Measurements from ENCODE around the gene MED12L. TPM values are rescaled to one million over a fixed set of nuclear protein-coding genes. Genes with fewer than 3 reads are reported as not detected.

MED12L gene
- total and polyA plus RNA-seq, 7 donors, result 0.01 to 2.6 (median 0.17) TPM

- intact Hi-C loops (cut with DNase I), result no loop called here
- DNase-seq (no peak), ATAC-seq (no peak)
- no peak for TF ChIP-seq CTCF (IDR thresholded peaks at IDR 0.05)
- Histone ChIP-seq H3K4me1 (no peaks in the 10 kb centered on the region), H3K4me3 (no peak overlapping the region), H3K27me3 (ENCODE audit: insufficient read depth in 3 of 3, low read length in 2 of 3) (peaks cover 0 to 7% (median 0%) of the 10 kb centered on the region in 3 donors), H3K9me3 (no peaks in the 10 kb centered on the region), H3K27ac (no peak overlapping the region), H3K36me3 (ENCODE audit: insufficient read depth in 1 of 2, low read depth in 1 of 2) (no peaks in the 10 kb centered on the region)
- 81 to 85% (median 84%) methylated on average over 1 of the region's 1 CpG for WGBS, 3 donors
Observed at GRCh38 chr3:151307583-151308488, 222.4 kb downstream of the MED12L start.

GRCh38 chr3:151309566-151309965, 224.1 kb downstream of the MED12L start:
- TF ChIP-seq CTCF (IDR thresholded peaks at IDR 0.05), result no peak

GRCh38 chr3:151312972-151313371, 227.5 kb downstream of the MED12L start:
- Histone ChIP-seq H3K4me1 (no peaks in the 10 kb centered on the region), H3K27ac (no peak overlapping the region), H3K36me3 (ENCODE audit: insufficient read depth in 1 of 2, low read depth in 1 of 2) (no peaks in the 10 kb centered on the region), H3K4me3 (no peak overlapping the region), H3K27me3 (ENCODE audit: insufficient read depth in 3 of 3, low read length in 2 of 3) (no peaks in the 10 kb centered on the region), H3K9me3 (no peaks in the 10 kb centered on the region)
- intact Hi-C loops (cut with DNase I), result no loop called here
- TF ChIP-seq CTCF (IDR thresholded peaks at IDR 0.05), result no peak
- 89 to 95% (median 93%) methylated on average over 3 of the region's 3 CpGs for WGBS, 3 donors
- DNase-seq (no peak), ATAC-seq (no peak)

More at GRCh38 chr3:151309566-151309965, 224.1 kb downstream of the MED12L start:
- intact Hi-C loops (cut with DNase I), result no loop called here
- Histone ChIP-seq H3K4me1 (no peaks in the 10 kb centered on the region), H3K4me3 (no peak overlapping the region), H3K36me3 (ENCODE audit: insufficient read depth in 1 of 2, low read depth in 1 of 2) (no peaks in the 10 kb centered on the region), H3K9me3 (no peaks in the 10 kb centered on the region), H3K27ac (no peak overlapping the region), H3K27me3 (ENCODE audit: insufficient read depth in 3 of 3, low read length in 2 of 3) (no peaks in the 10 kb centered on the region)
- WGBS, 3 donors, result 94 to 98% (median 98%) methylated on average over 2 of the region's 2 CpGs
- ATAC-seq, result no peak
- DNase-seq, result no peak

- no peaks in the 10 kb centered on the region for H3K9me3 ChIP-seq
- no peaks in the 10 kb centered on the region for H3K4me1 ChIP-seq
- WGBS, 3 donors, result 73 to 89% (median 79%) methylated on average over 2 of the region's 2 CpGs
- DNase-seq (no peak), ATAC-seq (no peak)
- H3K27ac ChIP-seq, result no peak overlapping the region
- no peak overlapping the region for H3K4me3 ChIP-seq
- no peaks in the 10 kb centered on the region for H3K36me3 ChIP-seq (ENCODE audit: insufficient read depth in 1 of 2, low read depth in 1 of 2)
- H3K27me3 ChIP-seq (ENCODE audit: insufficient read depth in 3 of 3, low read length in 2 of 3), result no peaks in the 10 kb centered on the region
- intact Hi-C loops (cut with DNase I), result no loop called here
- no peak for TF ChIP-seq CTCF (IDR thresholded peaks at IDR 0.05)
Observed at GRCh38 chr3:151314137-151314536, 228.7 kb downstream of the MED12L start.
